PC-9 (cell line): ENCODE data around the gene MEAK7. TPM values are rescaled to one million over a fixed set of nuclear protein-coding genes. Genes with fewer than 3 reads are reported as not detected.

Experiments used
- BruUV-seq: library from RNA; stranded (reverse); fragments of 400-500 nt; replicated peaks from 2 replicates; lab custom pipeline; 2021; lab: Mats Ljungman, UMichigan
- CTCF ChIA-PET: fragments of 300-600 bp; sonication (Branson Sonifier 250); formaldehyde crosslinking; loops from one replicate; lab custom pipeline; 2022; ENCODE audit warnings: antibody characterized with exemption; lab: Charles Lee
- POLR2A ChIA-PET: fragments of 300-600 bp; sonication (Branson Sonifier 250); formaldehyde crosslinking; loops from one replicate; lab custom pipeline; 2022; ENCODE audit warnings: antibody characterized with exemption; ENCODE audit not compliant: unreplicated experiment; lab: Charles Lee
- DNase-seq, 2 experiments: peaks; one replicate each; pipeline versions ENCODE4 v3.0.0 to v3.0.0-alpha.2; 2015 to 2022; ENCODE audit warnings: mixed read lengths in 1 of 2
- H2AFZ ChIP-seq: fragments of 200-600 bp; sonication (generic); 2 replicates; pipeline ENCODE4 v1.8.1; 2017; ENCODE audit warnings: antibody characterized with exemption
- H3F3A ChIP-seq: fragments of 200-600 bp; sonication (generic); 2 replicates; pipeline ENCODE4 v1.8.1; 2017; ENCODE audit warnings: antibody characterized with exemption, mild to moderate bottlenecking, low read depth; ENCODE audit not compliant: insufficient read depth
- H3K27ac ChIP-seq: fragments of 200-600 bp; sonication (generic); 2 replicates; pipeline ENCODE4 v1.6.1; 2016; ENCODE audit warnings: mixed run types
- H3K27me3 ChIP-seq: fragments of 200-600 bp; sonication (generic); 2 replicates; pipeline ENCODE4 v1.6.1; 2016; ENCODE audit warnings: low read depth, mixed run types; ENCODE audit not compliant: insufficient read depth
- H3K36me3 ChIP-seq: fragments of 200-600 bp; sonication (generic); 2 replicates; pipeline ENCODE4 v1.6.1; 2016; ENCODE audit warnings: low read depth, mixed run types
- H3K4me1 ChIP-seq: fragments of 200-600 bp; sonication (generic); replicated peaks from 2 replicates; pipeline ENCODE4 v1.6.1; 2016; ENCODE audit warnings: mixed run types; ENCODE audit not compliant: insufficient read depth
- H3K4me2 ChIP-seq: fragments of 200-600 bp; sonication (generic); 2 replicates; pipeline ENCODE4 v1.6.1; 2017; ENCODE audit warnings: mixed run types
- H3K4me3 ChIP-seq: fragments of 200-600 bp; sonication (generic); 2 replicates; pipeline ENCODE4 v1.6.1; 2016; ENCODE audit warnings: mixed run types
- H3K79me2 ChIP-seq: fragments of 200-600 bp; sonication (generic); 2 replicates; pipeline ENCODE4 v1.6.1; 2017; ENCODE audit warnings: low read depth, mixed run types
- H3K9me2 ChIP-seq: fragments of 200-600 bp; sonication (generic); 2 replicates; pipeline ENCODE4 v1.8.1; 2017; ENCODE audit warnings: mild to moderate bottlenecking; ENCODE audit not compliant: insufficient read depth
- H3K9me3 ChIP-seq: fragments of 200-600 bp; sonication (generic); 2 replicates; pipeline ENCODE4 v1.8.1; 2016; ENCODE audit warnings: low read depth; ENCODE audit not compliant: insufficient read depth
- H4K20me1 ChIP-seq: fragments of 200-600 bp; sonication (generic); 2 replicates; pipeline ENCODE4 v1.8.1; 2017; ENCODE audit not compliant: insufficient read depth
- EZH2 ChIP-seq: fragments of 200-600 bp; sonication (generic); IDR thresholded peaks from 2 replicates; pipeline ENCODE4 v1.8.0; 2017; ENCODE audit warnings: antibody characterized with exemption, low read depth
- intact Hi-C: fragments of 100-400 bp; cut with micrococcal nuclease; formaldehyde crosslinking; loops from one replicate; pipeline ENCODE4 v1.10.0; 2022; ENCODE audit not compliant: unreplicated experiment
- total RNA-seq: library from RNA; stranded (reverse); gene quantifications from 2 replicates; pipeline ENCODE4 v1.2.3, GENCODE V29; 2021
- TF ChIP-seq, protein P1 (sequence below): fragments of 200-600 bp; sonication (generic); conservative IDR thresholded peaks from 2 replicates; pipeline ENCODE4 v1.6.1; 2017; ENCODE audit warnings: mixed run types, antibody characterized with exemption, mild to moderate bottlenecking, moderate library complexity

MEAK7 gene
- total RNA-seq, 1 experiment from 2014 or later, result 73.4 TPM

DNA sequence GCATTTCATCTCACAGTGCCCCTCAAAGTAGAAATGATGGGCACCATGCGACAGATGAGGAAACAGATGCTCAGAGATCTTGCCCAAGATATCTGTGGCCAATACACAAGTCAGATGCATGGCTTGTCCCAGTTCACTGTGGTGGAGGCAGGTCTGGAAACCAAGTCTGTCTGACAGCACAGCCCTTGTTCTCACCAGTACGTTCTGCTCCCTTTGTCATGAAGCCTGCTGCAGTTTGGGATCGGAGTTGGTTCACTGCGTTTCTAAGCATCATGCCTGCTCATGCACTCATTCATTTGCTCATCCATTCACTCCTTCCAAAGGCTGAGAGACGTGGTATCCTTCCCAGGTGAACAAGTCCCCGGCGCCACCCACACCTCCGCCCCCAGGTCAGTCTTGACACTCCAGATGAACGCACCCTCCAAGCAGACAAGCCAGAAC, 27.2 kb upstream of the MEAK7 start:
- Histone ChIP-seq H3K27me3 (peaks cover 16% of the 10 kb centered on the region; the same call in 1 of the 2 replicates), H3K36me3 (no peaks in the 10 kb centered on the region), H3K9me2 (no peaks in the 10 kb centered on the region), H3K9me3 (no peaks in the 10 kb centered on the region), H3F3A (no peaks in the 10 kb centered on the region), H3K27ac (no peak overlapping the region), H3K4me3 (no peak overlapping the region), H4K20me1 (no peaks in the 10 kb centered on the region), H3K79me2 (no peaks in the 10 kb centered on the region), H2AFZ (no peak overlapping the region), H3K4me1 (no peaks in the 10 kb centered on the region), H3K4me2 (no peak overlapping the region)
- ChIA-PET CTCF (interaction anchor here (0.6 kb wide), 1 partner anchor 219 kb away, joined by 4 read pairs; no protein-coding TSS in a partner anchor), POLR2A (no interaction called here)
- no peak for DNase-seq
- TF ChIP-seq EZH2, result no peak
- TF ChIP-seq, protein P1, sequence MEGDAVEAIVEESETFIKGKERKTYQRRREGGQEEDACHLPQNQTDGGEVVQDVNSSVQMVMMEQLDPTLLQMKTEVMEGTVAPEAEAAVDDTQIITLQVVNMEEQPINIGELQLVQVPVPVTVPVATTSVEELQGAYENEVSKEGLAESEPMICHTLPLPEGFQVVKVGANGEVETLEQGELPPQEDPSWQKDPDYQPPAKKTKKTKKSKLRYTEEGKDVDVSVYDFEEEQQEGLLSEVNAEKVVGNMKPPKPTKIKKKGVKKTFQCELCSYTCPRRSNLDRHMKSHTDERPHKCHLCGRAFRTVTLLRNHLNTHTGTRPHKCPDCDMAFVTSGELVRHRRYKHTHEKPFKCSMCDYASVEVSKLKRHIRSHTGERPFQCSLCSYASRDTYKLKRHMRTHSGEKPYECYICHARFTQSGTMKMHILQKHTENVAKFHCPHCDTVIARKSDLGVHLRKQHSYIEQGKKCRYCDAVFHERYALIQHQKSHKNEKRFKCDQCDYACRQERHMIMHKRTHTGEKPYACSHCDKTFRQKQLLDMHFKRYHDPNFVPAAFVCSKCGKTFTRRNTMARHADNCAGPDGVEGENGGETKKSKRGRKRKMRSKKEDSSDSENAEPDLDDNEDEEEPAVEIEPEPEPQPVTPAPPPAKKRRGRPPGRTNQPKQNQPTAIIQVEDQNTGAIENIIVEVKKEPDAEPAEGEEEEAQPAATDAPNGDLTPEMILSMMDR, result no peak
- BruUV-seq, result no TSS peak
- intact Hi-C loops, result loop anchor here (5.0 kb wide), 1 partner anchor 71 kb away; no protein-coding TSS in a partner anchor

DNA sequence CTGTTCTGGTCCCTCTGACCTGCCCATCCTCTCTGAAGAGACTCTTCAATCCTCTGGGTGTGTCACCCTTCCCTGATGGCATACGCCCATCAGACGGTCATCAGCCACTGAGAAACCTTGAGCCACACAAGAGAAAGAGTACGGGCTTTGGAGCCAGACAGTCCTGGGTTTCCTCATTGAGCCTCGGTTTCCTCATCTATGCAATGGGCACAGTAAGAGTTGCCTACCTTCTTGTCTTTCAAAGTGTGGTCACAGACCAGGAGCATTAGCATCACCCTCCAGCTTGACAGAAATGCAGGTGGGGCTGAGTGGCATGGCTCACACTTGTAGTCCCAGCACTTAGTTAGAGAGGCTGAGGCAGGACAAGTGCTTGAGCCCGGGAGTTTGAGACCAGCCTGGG, 26.1 kb upstream of the MEAK7 start:
- no peaks in the 10 kb centered on the region for H3K9me2 ChIP-seq
- ChIA-PET POLR2A (no interaction called here), CTCF (interaction anchor here (0.6 kb wide), 1 partner anchor 13 kb away, joined by 3 read pairs; no protein-coding TSS in a partner anchor)
- no peaks in the 10 kb centered on the region for H4K20me1 ChIP-seq
- intact Hi-C loops, result loop anchor here (5.0 kb wide), 1 partner anchor 72 kb away; no protein-coding TSS in a partner anchor
- no peaks in the 10 kb centered on the region for H3F3A ChIP-seq
- H3K36me3 ChIP-seq, result no peaks in the 10 kb centered on the region
- DNase-seq, result no peak
- no peaks in the 10 kb centered on the region for H3K79me2 ChIP-seq
- H3K27ac ChIP-seq, result no peak overlapping the region
- TF ChIP-seq, protein P1, result no peak
- no peak for TF ChIP-seq EZH2
- no peak overlapping the region for H3K4me3 ChIP-seq
- H3K4me2 ChIP-seq, result no peak overlapping the region
- H2AFZ ChIP-seq, result no peak overlapping the region
- no peaks in the 10 kb centered on the region for H3K9me3 ChIP-seq
- H3K27me3 ChIP-seq, result peaks cover 16% of the 10 kb centered on the region; the same call in 1 of the 2 replicates
- H3K4me1 ChIP-seq, result no peaks in the 10 kb centered on the region
- BruUV-seq, result no TSS peak

DNA sequence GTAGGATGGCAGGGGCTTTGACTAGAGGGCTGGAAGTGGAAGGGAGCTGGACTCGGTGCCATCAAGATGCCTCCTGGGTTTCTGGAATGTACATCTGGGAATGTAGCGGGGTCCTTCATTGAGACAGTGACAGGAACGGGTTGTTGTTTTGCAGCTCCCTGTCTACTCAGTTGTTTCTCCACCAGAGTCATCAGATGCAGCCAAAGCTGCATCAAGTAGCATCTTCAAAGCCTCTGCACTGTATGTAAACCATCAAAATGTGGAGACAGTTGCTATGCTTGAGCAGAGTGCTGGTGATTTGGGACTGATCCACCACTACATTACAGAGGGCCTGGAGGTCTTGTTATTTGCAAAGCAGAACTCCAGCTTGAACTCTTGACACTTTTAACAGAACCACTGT, 25.1 kb upstream of the MEAK7 start:
- intact Hi-C loops, result loop anchor here (5.0 kb wide), 1 partner anchor 73 kb away; no protein-coding TSS in a partner anchor

More for the DNA sequence above, 25.1 kb upstream of the MEAK7 start:
- Histone ChIP-seq H3K9me3 (no peaks in the 10 kb centered on the region), H3K9me2 (no peaks in the 10 kb centered on the region), H4K20me1 (no peaks in the 10 kb centered on the region), H3F3A (no peaks in the 10 kb centered on the region), H3K4me1 (no peaks in the 10 kb centered on the region), H3K36me3 (no peaks in the 10 kb centered on the region), H3K79me2 (no peaks in the 10 kb centered on the region), H3K4me3 (no peak overlapping the region), H3K4me2 (no peak overlapping the region), H3K27ac (no peak overlapping the region), H2AFZ (no peak overlapping the region), H3K27me3 (peaks cover 16% of the 10 kb centered on the region; the same call in 1 of the 2 replicates)
- POLR2A ChIA-PET, result no interaction called here
- BruUV-seq, result no TSS peak
- CTCF ChIA-PET, result interaction anchor here (0.6 kb wide), 1 partner anchor 439 kb away, joined by 4 read pairs; no protein-coding TSS in a partner anchor
- no peak for DNase-seq
- no peak for TF ChIP-seq EZH2
- TF ChIP-seq, protein P1, result no peak
